Ovary (tissue), 9 donors: ENCODE data around the gene RNH1. TPM values are rescaled to one million over a fixed set of nuclear protein-coding genes. Genes with fewer than 3 reads are reported as not detected.

Experiments
- DNase-seq, 5 donors: peaks; one replicate each; pipeline ENCODE4 v3.0.0-alpha.2; 2019 to 2020
- H3K27ac ChIP-seq, 2 donors: fragments of 200-600 bp; one replicate each; pipeline versions ENCODE4 v1.5.1 to v1.8.0; 2019 to 2022
- H3K27me3 ChIP-seq: fragments of 200-600 bp; one replicate; pipeline ENCODE4 v1.8.0; 2022
- H3K36me3 ChIP-seq: fragments of 200-600 bp; sonication (generic); one replicate; pipeline ENCODE4 v1.5.1; 2019
- H3K4me1 ChIP-seq: one replicate; pipeline ENCODE4 v1.8.1; 2013; ENCODE audit warnings: mild to moderate bottlenecking, moderate library complexity; ENCODE audit not compliant: insufficient read depth
- H3K4me3 ChIP-seq: fragments of 200-600 bp; sonication (generic); one replicate; pipeline ENCODE4 v1.5.1; 2017
- H3K9me3 ChIP-seq, 2 donors: fragments of 200-600 bp in 1 of 2; sonication (generic) in 1 of 2; one replicate each; pipeline versions ENCODE4 v1.5.1 to v1.8.1; 2013 to 2019; ENCODE audit warnings: mild to moderate bottlenecking in 1 of 2, moderate library complexity in 1 of 2
- CTCF ChIP-seq, 3 donors: fragments of 450-650 bp in 2 of 3; fragments of 200-600 bp in 1 of 3; IDR thresholded peaks; one replicate each; pipeline versions ENCODE4 v1.5.1 to v1.8.0; 2016 to 2022; ENCODE audit warnings: antibody characterized with exemption in 3 of 3, mild to moderate bottlenecking in 1 of 3
- EP300 ChIP-seq: sonication (generic); formaldehyde crosslinking; IDR thresholded peaks from one replicate; pipeline ENCODE4 v1.6.1; 2017; ENCODE audit warnings: antibody characterized with exemption
- POLR2A ChIP-seq: fragments of 450-650 bp; IDR thresholded peaks from one replicate; pipeline ENCODE4 v1.6.1; 2017; ENCODE audit warnings: antibody characterized with exemption, mild to moderate bottlenecking, moderate library complexity
- WGBS, 3 donors: extraction: QIAGEN DNeasy Blood & Tissue Kit in 1 of 3; methylation state at CpG; one replicate each; pipeline versions ENCODE4 v1.1.5 to v1.1.7; 2013 to 2017; 5-methylcytosine and 5-hydroxymethylcytosine counted together
- intact Hi-C, 4 donors: fragments of 100-400 bp; cut with DNase I; formaldehyde crosslinking; loops; one replicate each; pipeline versions ENCODE4 v1.11.0 to v1.15.1; 2022 to 2023
- polyA plus RNA-seq, 2 donors: library from polyadenylated mRNA; stranded (reverse); fragments of 200-250 nt in 1 of 2; fragments of 350-450 nt in 1 of 2; fragmentation: Illumina TruSeq in 1 of 2; extraction: RNeasy Lipid Tissue Mini Kit (QIAGEN cat#74804) in 1 of 2; gene quantifications; one replicate each; pipeline ENCODE4 v1.2.3, GENCODE V29; 2013 to 2014
- total RNA-seq, 7 donors: library from RNA; depleted of rRNA in 2 of 7; stranded (reverse); fragments of >200 nt in 2 of 7; fragmentation: NEBNext Ultra II Directional in 3 of 7; extraction: Animal tissue kit (Norgen Biotek cat#: 25700) in 3 of 7; gene quantifications; one replicate each; pipeline versions ENCODE4 v1.1.0 to v1.2.4, GENCODE V29; 2016 to 2023
- donor health status: DM: no; HTN: no; CAD: no; lungs with moderate emphysema.
- donor health status: DM: no; HTN: no; CAD: no.
- donor health status: Bipolar disorder and iron deficiency.
- donor health status: DM: yes; HTN: yes; CAD: no.
- donor health status: DM: no; HTN: no; CAD: no.
- donor health status: DM: yes; HTN: yes; CAD: no.

The RNH1 gene
- total and polyA plus RNA-seq, 9 donors = 17.4 to 233 (median 156) TPM

GRCh38 chr11:507727-508515 lies 879 bp upstream of the RNH1 start:
- Histone ChIP-seq H3K27me3 (no peaks in the 10 kb centered on the region), H3K4me3 (peak overlapping the region; percentile 94), H3K36me3 (no peaks in the 10 kb centered on the region), H3K4me1 (peaks cover 14% of the 10 kb centered on the region), H3K27ac (peak overlapping the region; percentile 7 to 98), H3K9me3 (no peaks in the 10 kb centered on the region)
- peak in 4 of 5 donors; percentile 31 to 59 (median 52) for DNase-seq
- 27 to 30% (median 29%) methylated on average over 44 to 45 of the region's 45 CpGs for WGBS, 3 donors
- intact Hi-C loops = loop anchor here in 1 of 4 donors (10.0 kb wide), 1 partner anchor 53 kb away; the partner anchor contains the start of gene PTDSS2
- no peak for TF ChIP-seq EP300
- TF ChIP-seq CTCF (IDR thresholded peaks at IDR 0.05) = no peak
- no peak for TF ChIP-seq POLR2A

- H3K9me3 ChIP-seq = no peaks in the 10 kb centered on the region
- TF ChIP-seq EP300 (peak; percentile 13), POLR2A (peak; percentile 68), CTCF (IDR thresholded peaks at IDR 0.05) (peak in 2 of 3 donors; percentile 37 to 38)
- peak overlapping the region; percentile 94 for H3K4me3 ChIP-seq
- 0 to 1% (median 0%) methylated on average over 64 to 71 of the region's 71 CpGs for WGBS, 3 donors
- H3K4me1 ChIP-seq = peaks cover 14% of the 10 kb centered on the region
- intact Hi-C loops = loop anchor here in 1 of 4 donors (10.0 kb wide), 1 partner anchor 52 kb away; the partner anchor contains the start of gene PTDSS2
- no peaks in the 10 kb centered on the region for H3K27me3 ChIP-seq
- no peaks in the 10 kb centered on the region for H3K36me3 ChIP-seq
- peak; percentile 98 to 99 (median 99) for DNase-seq
- H3K27ac ChIP-seq = peak overlapping the region; percentile 77 to 98
These were observed 626 bp downstream of the RNH1 start for GRCh38 chr11:506238-506994.

- H3K9me3 ChIP-seq = no peaks in the 10 kb centered on the region
- H3K36me3 ChIP-seq = no peaks in the 10 kb centered on the region
- no peaks in the 10 kb centered on the region for H3K27me3 ChIP-seq
- H3K4me3 ChIP-seq = peak overlapping the region; percentile 25
- 45 to 54% (median 49%) methylated on average over 7 of the region's 7 CpGs for WGBS, 3 donors
- H3K4me1 ChIP-seq = peaks cover 14% of the 10 kb centered on the region
- TF ChIP-seq POLR2A = no peak
- H3K27ac ChIP-seq = no peak overlapping the region
- DNase-seq = no peak
- intact Hi-C loops = loop anchor here in 1 of 4 donors (10.0 kb wide), 1 partner anchor 50 kb away; the partner anchor contains the start of gene PTDSS2
These were observed 2.1 kb downstream of the RNH1 start for GRCh38 chr11:504994-505344.

GRCh38 chr11:504053-504993 lies 2.7 kb downstream of the RNH1 start:
- WGBS, 3 donors = 2 to 6% (median 2%) methylated on average over 59 to 72 of the region's 72 CpGs
- DNase-seq = peak; percentile 53 to 80 (median 68)
- H3K27me3 ChIP-seq = no peaks in the 10 kb centered on the region
- no peak for TF ChIP-seq POLR2A
- no peaks in the 10 kb centered on the region for H3K36me3 ChIP-seq
- H3K4me1 ChIP-seq = peaks cover 14% of the 10 kb centered on the region
- H3K4me3 ChIP-seq = peak overlapping the region; percentile 25
- intact Hi-C loops = loop anchor here in 1 of 4 donors (10.0 kb wide), 1 partner anchor 50 kb away; the partner anchor contains the start of gene PTDSS2
- H3K27ac ChIP-seq = peak overlapping the region; percentile 64 to 75
- no peaks in the 10 kb centered on the region for H3K9me3 ChIP-seq
